Ammon's horn (tissue), 1 donor: ENCODE measurements around the gene TRANK1.
"Not testable (repeated sequence)": the region's sequence is repeated elsewhere in the genome, so short reads cannot be mapped to it uniquely, and the experiment has no call there.

Experiments
- DNase-seq: peaks from one replicate; pipeline ENCODE4 v3.0.0-alpha.2; 2016; ENCODE audit warnings: low spot score

The TRANK1 gene

GRCh38 chr3:36944641-36945270, at the start of gene TRANK1:
Gene TRANK1 (minus strand): TSS chr3:36945054. CDS start chr3:36944809, 245 bp downstream.
- peak; percentile 74 for DNase-seq

- peak; percentile 100 for DNase-seq
Observed at GRCh38 chr3:36993326-36994283, 48.8 kb upstream of the TRANK1 start, which contains the start of gene MLH1. Gene MLH1 (plus strand): TSS chr3:36993518. CDS start chr3:36993548, 30 bp downstream.

- DNase-seq, result no peak
Observed at GRCh38 chr3:36992806-36993325, 48.0 kb upstream of the TRANK1 start, which contains the start of gene EPM2AIP1. Gene EPM2AIP1 (minus strand): TSS chr3:36993131. CDS start chr3:36993077, 54 bp downstream.

- peak; percentile 51 for DNase-seq
Observed at GRCh38 chr3:36991923-36992805, 47.3 kb upstream of the TRANK1 start.

- DNase-seq, result no peak
Observed at GRCh38 chr3:36991147-36991546, 46.3 kb upstream of the TRANK1 start.

- no peak for DNase-seq
Observed at GRCh38 chr3:36989568-36989967, 44.7 kb upstream of the TRANK1 start.

- DNase-seq, result no peak
Observed at GRCh38 chr3:36989005-36989404, 44.2 kb upstream of the TRANK1 start.

- DNase-seq, result no peak
Observed at GRCh38 chr3:36988356-36988755, 43.5 kb upstream of the TRANK1 start.

- DNase-seq, result no peak
Observed at GRCh38 chr3:36981006-36981405, 36.2 kb upstream of the TRANK1 start.

- no peak for DNase-seq
Observed at GRCh38 chr3:36973139-36973538, 28.3 kb upstream of the TRANK1 start.

GRCh38 chr3:36972163-36972562, 27.3 kb upstream of the TRANK1 start:
- DNase-seq, result no peak

- DNase-seq, result peak; percentile 70
Observed at GRCh38 chr3:36969540-36970432, 24.9 kb upstream of the TRANK1 start.

- no peak for DNase-seq
Observed at GRCh38 chr3:36969085-36969484, 24.2 kb upstream of the TRANK1 start.

GRCh38 chr3:36965440-36965839, 20.6 kb upstream of the TRANK1 start:
- no peak for DNase-seq

GRCh38 chr3:36964817-36965216, 20.0 kb upstream of the TRANK1 start:
- DNase-seq, result no peak

GRCh38 chr3:36964331-36964730, 19.5 kb upstream of the TRANK1 start:
- DNase-seq, result no peak

GRCh38 chr3:36963008-36963407, 18.2 kb upstream of the TRANK1 start:
- not testable (repeated sequence) for DNase-seq

GRCh38 chr3:36960502-36960901, 15.6 kb upstream of the TRANK1 start:
- DNase-seq, result no peak

- DNase-seq, result no peak
Observed at GRCh38 chr3:36959821-36960220, 15.0 kb upstream of the TRANK1 start.

- DNase-seq, result no peak
Observed at GRCh38 chr3:36957862-36958686, 13.2 kb upstream of the TRANK1 start.
